A673 (cell line): ENCODE data around the gene PTCRA.
"Not testable (repeated sequence)": the region's sequence is repeated elsewhere in the genome, so short reads cannot be mapped to it uniquely, and the experiment has no call there.

Experiments used
- CTCF ChIP-seq: fragments of 300-800, 200-600 bp; sonication (generic); conservative IDR thresholded peaks from 2 replicates; pipeline ENCODE4 v1.5.1; 2017; ENCODE audit warnings: low read depth, mild to moderate bottlenecking, antibody characterized with exemption, low read length, moderate library complexity, mixed read lengths
- EZH2 ChIP-seq: fragments of 200-600 bp; sonication (generic); IDR thresholded peaks from 2 replicates; pipeline ENCODE4 v1.6.1; 2017; ENCODE audit warnings: borderline replicate concordance, low read depth, mild to moderate bottlenecking, mixed read lengths, antibody characterized with exemption, low read length; ENCODE audit not compliant: poor library complexity, severe bottlenecking

GRCh38 chr6:42894041-42894828 is 21.6 kb upstream of the PTCRA start:
- not testable (repeated sequence) for TF ChIP-seq CTCF, EZH2
